OCI-M1 (cell line): Measurements from ENCODE around the gene NLRP11.

Experiments
- DNase-seq: peaks from one replicate; lab custom pipeline; 2025; lab: John Stamatoyannopoulos, UW

The NLRP11 gene

GRCh38 chr19:55831846-55832245, at the start of gene NLRP11:
Gene NLRP11 (minus strand): TSS chr19:55831999. CDS start chr19:55818174, 13,825 bp downstream.
- no peak for DNase-seq

- DNase-seq, result no peak
Observed at GRCh38 chr19:55877211-55877610, 45.4 kb upstream of the NLRP11 start.

GRCh38 chr19:55870736-55871135, 38.9 kb upstream of the NLRP11 start:
- DNase-seq, result no peak

GRCh38 chr19:55867101-55867500, 35.3 kb upstream of the NLRP11 start:
- no peak for DNase-seq

- no peak for DNase-seq
Observed at GRCh38 chr19:55866521-55866920, 34.7 kb upstream of the NLRP11 start.

- no peak for DNase-seq
Observed at GRCh38 chr19:55858969-55859368, 27.2 kb upstream of the NLRP11 start.

GRCh38 chr19:55858401-55858800, 26.6 kb upstream of the NLRP11 start:
- no peak for DNase-seq

- DNase-seq, result no peak
Observed at GRCh38 chr19:55857974-55858373, 26.2 kb upstream of the NLRP11 start.

GRCh38 chr19:55857149-55857548, 25.4 kb upstream of the NLRP11 start:
- peak; percentile 29 for DNase-seq

GRCh38 chr19:55855160-55855559, 23.4 kb upstream of the NLRP11 start:
- no peak for DNase-seq

GRCh38 chr19:55838906-55839305, 7.1 kb upstream of the NLRP11 start:
- no peak for DNase-seq

- no peak for DNase-seq
Observed at GRCh38 chr19:55838251-55838650, 6.5 kb upstream of the NLRP11 start.

GRCh38 chr19:55836340-55836739, 4.5 kb upstream of the NLRP11 start, which contains the start of gene NLRP4:
Gene NLRP4 (plus strand): TSS chr19:55836540. CDS start chr19:55852081, 15,541 bp downstream.
- DNase-seq, result no peak

- no peak for DNase-seq
Observed at GRCh38 chr19:55832676-55833075, 877 bp upstream of the NLRP11 start.

- DNase-seq, result no peak
Observed at GRCh38 chr19:55830656-55831055, 1.1 kb downstream of the NLRP11 start.

- DNase-seq, result no peak
Observed at GRCh38 chr19:55820037-55820436, 11.8 kb downstream of the NLRP11 start.

GRCh38 chr19:55813906-55814305, 17.9 kb downstream of the NLRP11 start:
- no peak for DNase-seq

GRCh38 chr19:55812449-55812848, 19.4 kb downstream of the NLRP11 start:
- DNase-seq, result no peak

- no peak for DNase-seq
Observed at GRCh38 chr19:55811340-55811739, 20.5 kb downstream of the NLRP11 start.

GRCh38 chr19:55809381-55810058, 22.3 kb downstream of the NLRP11 start:
- DNase-seq, result peak; percentile 95

GRCh38 chr19:55802281-55802680, 29.5 kb downstream of the NLRP11 start:
- DNase-seq, result no peak

GRCh38 chr19:55801416-55801815, 30.4 kb downstream of the NLRP11 start:
- DNase-seq, result no peak

- no peak for DNase-seq
Observed at GRCh38 chr19:55795021-55795420, 36.8 kb downstream of the NLRP11 start.

GRCh38 chr19:55781112-55781511, 50.7 kb downstream of the NLRP11 start:
- no peak for DNase-seq
